Mammary microvascular endothelial cell (primary cell): ENCODE data around the gene PTP4A1. TPM values are rescaled to one million over a fixed set of nuclear protein-coding genes. Genes with fewer than 3 reads are reported as not detected.

Experiments
- total RNA-seq: library from RNA; depleted of rRNA; stranded (reverse); fragments of >200 nt; gene quantifications from 2 replicates; pipeline ENCODE4 v1.2.3, GENCODE V29; 2015

Gene PTP4A1
- total RNA-seq = 25.1 and 28.9 TPM in 2 replicates

DNA sequence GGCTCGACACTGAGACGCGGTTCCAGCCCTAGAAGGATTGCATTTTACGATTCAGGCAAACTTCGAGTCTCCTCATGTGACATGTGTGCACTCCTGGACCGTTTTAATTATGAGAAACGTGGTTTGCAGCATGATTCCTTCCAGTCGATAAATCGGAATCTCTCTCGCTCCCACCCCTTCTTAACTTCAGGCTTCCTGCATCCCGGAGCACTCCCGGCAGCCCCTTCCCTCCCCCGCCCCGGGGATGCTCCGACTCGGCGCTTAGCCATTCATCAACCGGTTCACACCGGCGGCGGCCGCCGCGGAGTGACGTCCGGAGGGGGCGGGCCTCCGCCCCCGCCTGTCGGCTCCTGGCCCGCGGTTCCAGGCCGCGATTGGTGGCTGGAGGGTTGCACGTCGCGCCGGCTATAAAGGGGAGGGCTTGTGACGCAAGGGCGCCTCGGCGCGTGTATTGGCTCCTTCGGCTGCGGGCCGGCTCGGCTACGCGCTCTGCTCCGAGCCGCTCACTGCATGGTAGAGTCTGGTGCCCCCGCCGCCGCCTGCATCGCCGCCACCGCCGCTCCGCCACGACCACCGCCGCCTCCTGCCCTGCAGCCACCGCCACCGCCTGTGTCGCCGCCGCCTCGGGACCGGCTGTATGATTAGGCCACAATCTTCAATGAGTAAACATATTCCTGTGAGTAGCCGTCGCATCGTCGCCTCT, at the start of gene PTP4A1, which contains the start of gene LOC128125822:
TSS of gene PTP4A1 (plus strand) at position 437 of the 703 bp plus-strand sequence. CDS start 4,401 bp downstream, outside the sequence.
TSS of gene LOC128125822 (plus strand) at position 437 of the 703 bp plus-strand sequence.

Other genes with a start within 250 kb of the PTP4A1 start
- 17.1 and 20.7 TPM in 2 replicates for gene PHF3, start 63.3 kb downstream of the PTP4A1 start, total RNA-seq